AG09309 (cell line): Measurements from ENCODE around the gene IL34.

Source experiments
- DNase-seq: peaks from one replicate; pipeline ENCODE4 v3.0.0-alpha.2; 2010; ENCODE audit warnings: low read depth
- H3K4me3 ChIP-seq: 2 replicates; pipeline ENCODE4 v1.5.1; 2011; ENCODE audit warnings: mild to moderate bottlenecking, low read depth, low read length, moderate library complexity; ENCODE audit not compliant: control insufficient read depth
- CTCF ChIP-seq: IDR thresholded peaks from 2 replicates; pipeline ENCODE4 v1.5.1; 2011; ENCODE audit warnings: mild to moderate bottlenecking, low read depth, low read length, inconsistent platforms; ENCODE audit not compliant: insufficient read depth, control insufficient read depth; ENCODE audit errors: missing control alignments

IL34 gene

GRCh38 chr16:70709457-70709856 is 63.1 kb downstream of the IL34 start:
- H3K4me3 ChIP-seq: no peak overlapping the region
- no peak for TF ChIP-seq CTCF
- DNase-seq: no peak

GRCh38 chr16:70709942-70710341 is 63.6 kb downstream of the IL34 start:
- TF ChIP-seq CTCF: no peak
- DNase-seq: no peak
- no peak overlapping the region for H3K4me3 ChIP-seq
